Measurements from ENCODE around the gene LAMA4.

The LAMA4 gene

GRCh38 chr6:112187736-112188135, 66.6 kb downstream of the LAMA4 start:
- no peak for DNase-seq

DNA sequence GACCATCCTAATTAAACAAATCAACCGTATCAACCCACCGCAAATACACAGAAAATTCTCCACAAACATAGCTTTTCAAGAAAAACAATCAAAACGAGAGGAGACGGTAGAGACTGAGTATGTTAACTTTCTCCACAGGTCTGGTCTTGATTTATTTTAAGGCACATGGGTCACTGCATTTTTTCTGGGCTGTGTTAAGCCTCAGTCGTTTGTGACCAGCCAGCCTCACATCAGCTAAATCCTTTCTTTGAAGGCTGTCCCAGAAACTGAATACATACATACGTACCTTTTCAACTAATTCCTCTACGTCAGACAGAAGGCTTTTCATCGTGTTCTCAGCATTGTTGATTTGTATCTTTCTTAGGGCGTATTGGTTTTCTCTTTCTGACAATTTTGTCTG, 69.4 kb downstream of the LAMA4 start:
- DNase-seq, result no peak

DNA sequence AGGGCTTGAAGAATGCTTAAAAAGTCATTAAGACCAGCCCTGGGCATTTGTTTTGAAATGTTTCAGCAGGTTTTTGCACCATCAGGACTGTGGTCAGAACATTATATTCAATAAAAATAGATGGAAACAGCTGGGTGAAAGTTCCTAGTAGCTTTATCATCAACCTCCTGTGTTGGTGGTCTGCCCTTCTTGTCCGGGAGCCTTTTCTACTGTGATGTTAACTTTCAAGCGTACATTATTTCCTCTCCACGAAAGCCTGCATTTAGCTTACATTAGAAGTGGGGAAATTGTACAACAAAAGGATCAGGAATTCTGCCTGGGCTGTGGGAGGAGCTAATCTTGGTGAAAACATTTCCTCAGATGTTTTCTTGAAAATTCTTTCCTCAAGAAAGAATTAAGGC, 71.1 kb downstream of the LAMA4 start:
- no peak for DNase-seq

DNA sequence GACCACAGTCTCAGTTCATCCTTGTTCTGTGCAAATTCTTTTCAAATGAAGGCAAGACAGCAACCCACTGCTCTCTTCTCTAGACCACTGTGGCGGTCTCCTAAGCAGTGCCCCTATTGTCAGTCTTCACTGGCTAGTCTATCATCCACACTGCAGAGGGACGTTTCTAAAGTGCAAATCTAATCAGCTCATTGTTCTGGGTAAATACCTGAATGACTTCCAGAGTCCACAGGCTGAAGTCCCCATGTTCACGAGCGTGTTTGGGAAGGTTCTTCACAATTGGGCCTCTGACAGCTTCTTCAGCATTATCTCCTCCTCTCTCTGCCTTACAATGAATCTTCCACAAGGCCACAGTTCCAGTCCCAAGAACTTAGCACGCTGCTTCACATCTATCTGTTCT, 73.2 kb downstream of the LAMA4 start:
- DNase-seq, result no peak

- peak; percentile 73 to 80 for DNase-seq
These were observed 74.1 kb downstream of the LAMA4 start for GRCh38 chr6:112180095-112180820.

DNA sequence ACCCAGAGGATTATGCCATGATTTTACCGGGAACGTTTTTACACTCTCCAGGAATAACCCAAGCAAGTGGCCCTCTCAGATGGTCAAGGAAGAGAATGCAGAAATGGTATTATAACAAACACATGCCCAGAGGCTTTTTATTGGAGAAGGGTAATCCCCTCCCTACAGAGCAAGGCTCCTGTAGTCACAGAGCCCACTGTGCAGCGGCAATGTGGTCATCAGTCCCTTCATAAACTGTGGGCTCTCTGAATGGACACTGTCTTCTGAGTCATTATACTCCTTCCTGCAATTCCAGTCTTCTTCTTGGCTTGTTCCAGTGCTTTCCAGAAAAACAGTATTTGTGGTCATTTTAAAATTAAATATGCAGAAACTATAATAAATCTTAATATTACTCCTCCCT, 74.7 kb downstream of the LAMA4 start:
- no peak for DNase-seq

GRCh38 chr6:112178846-112179245, 75.5 kb downstream of the LAMA4 start:
- DNase-seq, result no peak

- no peak for DNase-seq
These were observed 77.3 kb downstream of the LAMA4 start for GRCh38 chr6:112177092-112177491.

GRCh38 chr6:112176175-112176574, 78.2 kb downstream of the LAMA4 start:
- no peak for DNase-seq

GRCh38 chr6:112173221-112173804, 81.1 kb downstream of the LAMA4 start:
- no peak for DNase-seq

- DNase-seq, result no peak
These were observed 81.8 kb downstream of the LAMA4 start for GRCh38 chr6:112172540-112172939.

DNA sequence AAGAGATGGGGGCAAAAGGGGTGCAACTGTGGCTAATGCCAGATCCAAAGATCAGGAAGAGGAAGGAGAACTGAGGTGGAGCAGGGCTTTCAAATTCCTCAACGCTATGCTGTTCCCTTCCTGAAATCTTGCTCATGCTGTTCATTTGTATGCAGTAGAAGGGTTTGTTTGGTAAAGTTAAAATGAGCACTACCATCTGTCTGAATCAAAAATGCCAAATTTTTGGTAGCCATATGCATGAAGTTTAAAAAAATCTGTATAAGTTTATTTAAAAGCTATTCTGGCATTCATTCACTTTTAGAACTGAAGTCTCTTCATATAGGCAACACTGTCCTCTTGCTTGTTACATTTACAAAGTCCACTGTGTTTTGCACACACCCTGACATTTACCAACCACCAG, 84.8 kb downstream of the LAMA4 start:
- DNase-seq, result no peak

- DNase-seq, result peak; percentile 39 to 53
These were observed 90.8 kb downstream of the LAMA4 start for GRCh38 chr6:112163295-112164257.

GRCh38 chr6:112160745-112161144, 93.6 kb downstream of the LAMA4 start:
- DNase-seq, result no peak

DNA sequence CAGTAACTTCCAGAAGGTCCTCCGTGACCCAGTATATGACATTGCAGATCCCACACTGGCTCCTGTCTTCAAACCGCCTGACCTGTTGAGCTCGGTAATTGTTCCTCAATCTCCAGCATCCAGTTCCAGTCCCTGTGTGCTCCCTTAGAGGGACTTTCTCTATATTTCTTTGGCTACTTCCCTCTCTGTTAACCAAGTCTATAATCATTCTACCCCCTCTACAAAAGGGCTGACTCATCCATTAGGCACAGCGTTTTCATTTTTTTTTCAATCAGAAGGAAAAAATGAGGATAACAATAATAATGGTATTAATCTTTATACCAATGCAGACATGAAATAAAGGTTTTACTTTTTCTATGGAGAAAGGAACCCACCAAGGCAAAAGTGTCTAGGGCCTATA, 97.7 kb downstream of the LAMA4 start:
- DNase-seq, result no peak

DNA sequence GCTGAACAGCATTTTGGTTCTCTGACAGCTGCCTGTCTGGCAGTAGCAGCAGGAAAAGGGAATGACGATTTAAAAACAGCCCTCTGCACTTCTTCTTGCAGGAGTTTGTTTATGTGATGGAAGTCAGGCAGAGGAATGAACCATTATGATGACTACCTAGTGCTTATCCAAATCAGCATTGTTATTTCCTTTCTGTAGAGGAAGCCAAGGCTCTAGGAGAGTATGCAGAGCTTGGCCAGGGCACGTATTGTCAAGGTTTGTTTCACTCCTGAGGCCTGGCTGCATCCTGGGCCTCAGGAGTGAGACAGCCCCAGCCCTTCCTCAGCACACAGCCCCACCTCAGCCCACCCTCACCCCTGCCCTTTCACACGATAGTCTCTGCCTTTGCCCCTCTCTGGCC, 98.5 kb downstream of the LAMA4 start:
- no peak for DNase-seq

DNA sequence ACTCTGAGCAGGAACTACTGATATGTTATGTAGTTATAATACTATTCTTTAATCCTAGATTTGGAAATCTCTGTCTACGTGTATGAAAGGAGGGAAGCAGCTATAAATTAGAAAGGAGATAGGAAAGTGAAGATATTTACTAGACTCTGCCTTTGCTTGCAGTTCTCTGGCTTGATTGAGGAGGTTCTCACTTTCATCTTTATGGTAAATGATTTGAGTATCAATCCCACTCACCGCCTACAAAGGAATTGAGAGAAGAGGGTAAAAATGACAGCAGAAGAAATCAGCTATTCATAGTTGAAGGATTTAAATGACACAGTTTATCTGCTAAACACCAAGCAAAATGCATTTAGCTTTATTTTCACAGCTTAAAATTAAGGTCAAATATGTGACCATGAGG, 99.7 kb downstream of the LAMA4 start:
- no peak for DNase-seq

DNA sequence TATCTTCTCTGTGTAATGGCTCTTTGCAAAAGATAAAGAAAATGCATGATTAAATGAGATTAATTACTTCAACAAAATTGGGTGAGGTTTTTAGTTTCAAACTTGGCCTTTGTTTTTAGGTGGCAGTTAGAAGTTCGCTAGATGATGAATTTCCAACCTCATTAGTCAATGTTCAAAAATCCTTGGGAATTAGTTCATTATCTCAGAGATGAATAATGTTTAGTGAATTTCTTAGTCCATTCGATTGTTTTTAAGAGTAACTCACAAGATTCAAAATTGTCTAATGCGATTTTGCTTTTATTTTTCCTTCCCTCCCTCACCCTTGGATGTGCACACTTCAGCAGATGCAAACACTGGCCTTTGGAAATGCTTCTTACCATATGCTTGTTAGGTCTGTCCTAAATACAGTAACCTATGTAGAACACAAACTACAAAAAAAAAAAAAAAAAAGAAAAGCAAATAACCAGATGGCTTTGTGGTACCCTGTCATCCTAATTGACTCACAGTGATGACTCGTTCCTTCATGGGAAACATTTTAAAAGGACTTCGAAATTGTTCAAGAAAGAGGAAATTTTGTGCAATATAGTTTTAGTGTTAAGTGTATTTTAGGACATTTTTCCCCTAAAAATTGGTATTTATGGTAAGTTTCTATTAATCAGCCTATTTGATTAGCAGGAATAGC, 100.3 kb downstream of the LAMA4 start:
- no peak for DNase-seq

GRCh38 chr6:112150363-112150762, 104.0 kb downstream of the LAMA4 start:
- DNase-seq, result no peak

DNA sequence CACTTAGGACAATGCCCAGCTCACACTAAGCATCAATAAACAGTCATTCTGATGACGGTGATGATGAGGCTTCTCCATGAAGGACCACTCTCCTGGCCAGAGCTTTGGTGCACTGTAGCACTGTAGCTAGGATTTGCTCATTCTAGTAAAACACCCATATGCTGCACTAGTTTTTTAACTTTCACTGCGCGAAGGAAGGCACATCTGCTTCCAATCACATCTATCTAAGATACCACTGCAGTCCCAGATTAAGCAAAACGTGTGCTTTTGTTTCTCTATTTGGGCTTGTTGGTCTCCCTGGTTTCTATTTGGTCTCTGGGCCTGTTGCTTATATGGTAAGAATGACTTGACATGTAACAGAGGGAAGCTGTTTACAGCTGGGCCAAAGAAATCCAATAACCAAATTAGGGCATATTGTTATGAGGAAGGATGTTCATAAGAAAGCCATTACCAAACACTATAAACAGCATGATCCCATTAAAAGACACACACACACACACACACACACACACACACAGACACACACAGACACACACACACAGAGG, 104.6 kb downstream of the LAMA4 start:
- DNase-seq, result no peak

DNA sequence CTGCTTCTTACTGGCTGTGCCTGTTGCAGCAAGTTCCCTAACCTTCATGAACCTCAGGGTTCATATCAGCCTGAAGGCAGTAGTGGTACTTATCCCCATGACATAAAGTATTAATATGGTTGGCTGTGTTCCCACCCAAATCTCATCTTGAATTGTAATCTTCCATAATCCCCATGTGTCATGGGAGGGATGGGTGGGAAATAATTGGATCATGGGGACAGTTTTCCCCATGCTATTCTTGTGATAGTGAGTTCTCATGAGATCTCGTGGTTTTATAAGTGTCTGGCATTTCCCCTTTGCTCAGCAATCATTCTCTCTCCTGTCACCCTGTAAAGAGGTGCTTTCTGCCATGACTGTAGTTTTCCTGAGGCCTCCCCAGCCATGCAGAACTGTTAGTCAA, 105.1 kb downstream of the LAMA4 start:
- no peak for DNase-seq

DNA sequence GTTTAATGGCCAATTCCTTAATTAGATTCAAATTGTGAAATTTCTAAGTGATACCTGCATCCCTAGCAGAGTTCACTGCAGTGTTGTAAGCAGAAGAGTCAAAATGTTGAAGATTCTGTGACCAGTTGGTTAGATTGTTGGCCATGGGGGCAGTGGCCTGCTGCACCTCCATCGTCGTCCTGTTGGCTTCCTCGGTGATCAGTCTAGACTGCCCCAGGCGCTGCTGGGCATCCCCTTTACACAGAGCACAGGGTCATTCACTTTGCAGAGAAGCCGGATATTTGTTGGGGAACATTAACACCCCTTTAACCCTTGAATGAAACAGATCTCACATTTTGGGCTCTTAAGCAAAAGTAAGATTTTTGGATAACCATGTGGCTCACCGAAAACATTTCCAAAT, 106.3 kb downstream of the LAMA4 start:
- no peak for DNase-seq

GRCh38 chr6:112145080-112145573, 109.2 kb downstream of the LAMA4 start:
- DNase-seq, result peak; percentile 16 to 49

All from NCI-H2081 (cell line).